HFFc6 (cell line): ENCODE data around the gene GNAT1. TPM values are rescaled to one million over a fixed set of nuclear protein-coding genes. Genes with fewer than 3 reads are reported as not detected.

Experiments
- DNase-seq: peaks from one replicate; pipeline ENCODE4 v3.0.0-alpha.2; 2018
- H3K27ac Mint-ChIP-seq: 2 replicates; pipeline ENCODE4 v1.8.0; 2020; ENCODE audit warnings: mild to moderate bottlenecking, mixed read lengths
- H3K27me3 Mint-ChIP-seq: 2 replicates; pipeline ENCODE4 v1.8.0; 2021; ENCODE audit warnings: mild to moderate bottlenecking, moderate library complexity, mixed read lengths; ENCODE audit not compliant: insufficient read depth
- H3K36me3 Mint-ChIP-seq: 2 replicates; pipeline ENCODE4 v1.8.0; 2021; ENCODE audit warnings: low read depth, mixed read lengths
- H3K4me1 Mint-ChIP-seq: 2 replicates; pipeline ENCODE4 v1.8.0; 2020; ENCODE audit warnings: low read depth, mixed read lengths
- H3K4me3 Mint-ChIP-seq: 2 replicates; pipeline ENCODE4 v1.8.0; 2020; ENCODE audit warnings: mild to moderate bottlenecking, moderate library complexity, mixed read lengths
- H3K9me3 Mint-ChIP-seq: 2 replicates; pipeline ENCODE4 v1.8.0; 2020; ENCODE audit warnings: mild to moderate bottlenecking, mixed read lengths
- CTCF ChIP-seq: fragments of 200-600 bp; sonication (generic); IDR thresholded peaks from 2 replicates; pipeline ENCODE4 v1.5.0; 2021; ENCODE audit warnings: antibody characterized with exemption, mild to moderate bottlenecking
- total RNA-seq, 6 experiments: library from RNA; stranded (reverse); fragmentation: NEBNext Ultra II Directional; extraction: Animal tissue kit (Norgen Biotek cat#: 25700); gene quantifications; 2 replicates in 1 of 6; 3 replicates in 5 of 6; pipeline ENCODE4 v1.2.3, GENCODE V29; 2021

GNAT1 gene
- total RNA-seq, 6 experiments from 2014 or later = not detected

GRCh38 chr3:50174517-50174895, 16.9 kb upstream of the GNAT1 start:
- TF ChIP-seq CTCF = no peak
- H3K4me3 Mint-ChIP-seq = no peak overlapping the region
- peaks cover 16% of the 10 kb centered on the region for H3K4me1 Mint-ChIP-seq
- H3K27ac Mint-ChIP-seq = no peak overlapping the region
- no peaks in the 10 kb centered on the region for H3K36me3 Mint-ChIP-seq
- no peak for DNase-seq
- H3K9me3 Mint-ChIP-seq = no peaks in the 10 kb centered on the region
- peaks cover 1% of the 10 kb centered on the region; the same call in 1 of the 2 replicates for H3K27me3 Mint-ChIP-seq

- TF ChIP-seq CTCF = no peak; the same call in 1 of the 2 replicates
- Mint-ChIP-seq H3K36me3 (no peaks in the 10 kb centered on the region), H3K4me1 (peaks cover 17% of the 10 kb centered on the region), H3K4me3 (no peak overlapping the region), H3K9me3 (no peaks in the 10 kb centered on the region), H3K27me3 (peaks cover 1% of the 10 kb centered on the region; the same call in 1 of the 2 replicates), H3K27ac (no peak overlapping the region)
- DNase-seq = no peak
Measured at GRCh38 chr3:50174947-50175524, 16.4 kb upstream of the GNAT1 start.

GRCh38 chr3:50177346-50177745, 14.1 kb upstream of the GNAT1 start:
- Mint-ChIP-seq H3K27ac (no peak overlapping the region), H3K4me1 (peaks cover 6% of the 10 kb centered on the region), H3K36me3 (no peaks in the 10 kb centered on the region), H3K27me3 (peaks cover 1% of the 10 kb centered on the region; the same call in 1 of the 2 replicates), H3K9me3 (no peaks in the 10 kb centered on the region), H3K4me3 (no peak overlapping the region)
- DNase-seq = no peak
- TF ChIP-seq CTCF = no peak

GRCh38 chr3:50179710-50180109, 11.7 kb upstream of the GNAT1 start:
- peaks cover 6% of the 10 kb centered on the region for H3K4me1 Mint-ChIP-seq
- no peak overlapping the region for H3K27ac Mint-ChIP-seq
- no peaks in the 10 kb centered on the region for H3K9me3 Mint-ChIP-seq
- H3K36me3 Mint-ChIP-seq = no peaks in the 10 kb centered on the region
- H3K27me3 Mint-ChIP-seq = peaks cover 1% of the 10 kb centered on the region; the same call in 1 of the 2 replicates
- no peak overlapping the region for H3K4me3 Mint-ChIP-seq
- no peak for DNase-seq
- no peak for TF ChIP-seq CTCF

GRCh38 chr3:50181985-50182384, 9.4 kb upstream of the GNAT1 start:
- Mint-ChIP-seq H3K4me1 (peaks cover 6% of the 10 kb centered on the region), H3K36me3 (no peaks in the 10 kb centered on the region), H3K27ac (no peak overlapping the region), H3K4me3 (no peak overlapping the region), H3K27me3 (no peaks in the 10 kb centered on the region; the same call in 1 of the 2 replicates), H3K9me3 (no peaks in the 10 kb centered on the region)
- no peak for DNase-seq
- no peak for TF ChIP-seq CTCF
